Heart left ventricle (tissue), 13 donors: ENCODE measurements around the gene TMEM163.

Experiments used
- POLR2A ChIP-seq, 2 donors: fragments of 450-650 bp; IDR thresholded peaks; one replicate each; pipeline ENCODE4 v1.6.1; 2017; ENCODE audit warnings: antibody characterized with exemption in 2 of 2, mild to moderate bottlenecking in 2 of 2, moderate library complexity in 2 of 2
- TF ChIP-seq, protein P1 (sequence below), 12 donors: fragments of 200-600 bp; sonication (generic) in 4 of 12; IDR thresholded peaks; one replicate each; pipeline versions ENCODE4 v1.5.0 to v1.8.0; 2018 to 2022; ENCODE audit warnings: antibody characterized with exemption in 12 of 12, mild to moderate bottlenecking in 5 of 12
- donor health status: ischemic (EF 13 %, LVEDD 7.1; RV severe dilation, severe dysfunction).
- donor health status: DM: no; HTN: yes; CAD: no.
- donor health status: DM: no; HTN: no; CAD: no.
- donor health status: ischemic (EF 25% LVEDD 6.9; RV normal size, moderate dysfunction).
- donor health status: ischemic (EF 25% LVEDD 5.7; RV mildly dilated, moderate dysfunction).
- donor health status: ischemic (EF 35%, LVEDD 5.7; RV mildly dilated, moderate dysfunction).
- donor health status: nonischemic (EF 11% LVEDD 7.7; RV severe dilation, severe dysfunction).
- donor health status: DM: yes; HTN: yes; CAD: no.
- donor health status: PGD.
- donor health status: ischemic (EF 29% LVEDD 5.4; RV normal size, mild dysfunction).
- donor health status: nonischemic (EF 23%, LVEDD 6.1; RV moderate dilation, normal function).

DNA sequence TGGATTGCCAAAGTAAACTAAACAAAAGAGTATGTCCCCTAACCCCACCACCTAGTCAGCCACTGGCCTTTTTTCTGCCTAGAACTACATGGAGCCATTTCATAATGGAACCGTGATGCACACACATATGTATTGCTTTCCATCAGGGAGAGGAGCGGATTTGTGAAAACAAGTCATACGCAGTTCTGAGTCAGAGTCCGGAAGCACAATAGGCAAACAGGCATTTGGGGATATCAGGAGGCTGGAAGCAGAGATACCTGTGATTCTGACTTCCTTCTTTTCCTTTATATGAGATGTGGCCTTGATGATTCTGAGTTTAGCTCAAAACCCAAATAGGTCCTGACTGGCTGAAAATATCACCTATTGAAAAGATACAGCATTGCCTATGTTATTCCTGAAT is 93.5 kb downstream of the TMEM163 start:
- TF ChIP-seq, protein P1, sequence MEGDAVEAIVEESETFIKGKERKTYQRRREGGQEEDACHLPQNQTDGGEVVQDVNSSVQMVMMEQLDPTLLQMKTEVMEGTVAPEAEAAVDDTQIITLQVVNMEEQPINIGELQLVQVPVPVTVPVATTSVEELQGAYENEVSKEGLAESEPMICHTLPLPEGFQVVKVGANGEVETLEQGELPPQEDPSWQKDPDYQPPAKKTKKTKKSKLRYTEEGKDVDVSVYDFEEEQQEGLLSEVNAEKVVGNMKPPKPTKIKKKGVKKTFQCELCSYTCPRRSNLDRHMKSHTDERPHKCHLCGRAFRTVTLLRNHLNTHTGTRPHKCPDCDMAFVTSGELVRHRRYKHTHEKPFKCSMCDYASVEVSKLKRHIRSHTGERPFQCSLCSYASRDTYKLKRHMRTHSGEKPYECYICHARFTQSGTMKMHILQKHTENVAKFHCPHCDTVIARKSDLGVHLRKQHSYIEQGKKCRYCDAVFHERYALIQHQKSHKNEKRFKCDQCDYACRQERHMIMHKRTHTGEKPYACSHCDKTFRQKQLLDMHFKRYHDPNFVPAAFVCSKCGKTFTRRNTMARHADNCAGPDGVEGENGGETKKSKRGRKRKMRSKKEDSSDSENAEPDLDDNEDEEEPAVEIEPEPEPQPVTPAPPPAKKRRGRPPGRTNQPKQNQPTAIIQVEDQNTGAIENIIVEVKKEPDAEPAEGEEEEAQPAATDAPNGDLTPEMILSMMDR (IDR thresholded peaks at IDR 0.05): no peak
- TF ChIP-seq POLR2A (IDR thresholded peaks at IDR 0.05): no peak
